ENCODE data around the gene PGR. TPM values are rescaled to one million over a fixed set of nuclear protein-coding genes. Genes with fewer than 3 reads are reported as not detected.

Gene PGR
- total RNA-seq, 2 donors from 2014 or later, result 22.4 to 25.2 TPM

DNA sequence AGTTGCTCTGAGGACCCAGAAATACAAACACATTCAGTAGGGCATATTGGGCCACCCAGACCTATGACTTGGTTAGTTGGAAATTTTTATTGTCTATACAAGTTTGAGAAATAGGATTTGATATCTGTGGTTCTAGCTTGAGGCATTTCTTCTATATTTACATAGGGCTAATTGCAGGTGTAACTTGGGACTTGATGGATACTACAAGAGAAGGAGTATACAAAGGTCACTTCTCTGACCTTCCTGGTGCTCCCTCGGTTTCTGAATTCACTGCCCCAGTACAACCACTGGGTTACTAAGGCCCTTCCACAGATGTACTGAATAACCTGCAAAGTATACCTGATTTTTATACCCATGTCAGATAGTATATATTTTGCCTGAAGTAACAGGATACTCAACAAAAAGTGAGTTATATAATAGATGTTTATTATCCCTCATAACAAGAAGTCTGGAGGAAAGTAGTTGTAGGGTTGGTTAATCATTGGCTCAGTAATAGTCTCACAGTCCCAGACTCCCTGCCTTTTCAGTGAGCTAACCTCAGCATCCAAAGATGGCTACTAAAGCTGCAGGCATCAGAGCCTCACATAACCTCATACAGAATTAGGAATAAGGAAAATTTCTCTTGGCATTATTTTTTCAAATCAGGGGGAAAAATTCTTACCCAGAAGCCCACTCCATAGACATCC, 8.8 kb upstream of the PGR start:
- no peak overlapping the region for H3K4me3 ChIP-seq
- TF ChIP-seq, protein P1, sequence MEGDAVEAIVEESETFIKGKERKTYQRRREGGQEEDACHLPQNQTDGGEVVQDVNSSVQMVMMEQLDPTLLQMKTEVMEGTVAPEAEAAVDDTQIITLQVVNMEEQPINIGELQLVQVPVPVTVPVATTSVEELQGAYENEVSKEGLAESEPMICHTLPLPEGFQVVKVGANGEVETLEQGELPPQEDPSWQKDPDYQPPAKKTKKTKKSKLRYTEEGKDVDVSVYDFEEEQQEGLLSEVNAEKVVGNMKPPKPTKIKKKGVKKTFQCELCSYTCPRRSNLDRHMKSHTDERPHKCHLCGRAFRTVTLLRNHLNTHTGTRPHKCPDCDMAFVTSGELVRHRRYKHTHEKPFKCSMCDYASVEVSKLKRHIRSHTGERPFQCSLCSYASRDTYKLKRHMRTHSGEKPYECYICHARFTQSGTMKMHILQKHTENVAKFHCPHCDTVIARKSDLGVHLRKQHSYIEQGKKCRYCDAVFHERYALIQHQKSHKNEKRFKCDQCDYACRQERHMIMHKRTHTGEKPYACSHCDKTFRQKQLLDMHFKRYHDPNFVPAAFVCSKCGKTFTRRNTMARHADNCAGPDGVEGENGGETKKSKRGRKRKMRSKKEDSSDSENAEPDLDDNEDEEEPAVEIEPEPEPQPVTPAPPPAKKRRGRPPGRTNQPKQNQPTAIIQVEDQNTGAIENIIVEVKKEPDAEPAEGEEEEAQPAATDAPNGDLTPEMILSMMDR (IDR thresholded peaks at IDR 0.05), result no peak
- no peaks in the 10 kb centered on the region for H3K4me1 ChIP-seq (ENCODE audit: control insufficient read depth in 1 of 2, low read depth in 2 of 2)
- H3K27ac ChIP-seq, result no peak overlapping the region
- DNase-seq (ENCODE audit: low spot score) (no peak), ATAC-seq (ENCODE audit: insufficient number of reproducible peaks, low FRiP score, low read depth) (no peak)
- H3K36me3 ChIP-seq, result no peaks in the 10 kb centered on the region
- H3K27me3 ChIP-seq (replicated peaks; ENCODE audit: insufficient read depth), result no peaks in the 10 kb centered on the region
- no peaks in the 10 kb centered on the region for H3K9me3 ChIP-seq

DNA sequence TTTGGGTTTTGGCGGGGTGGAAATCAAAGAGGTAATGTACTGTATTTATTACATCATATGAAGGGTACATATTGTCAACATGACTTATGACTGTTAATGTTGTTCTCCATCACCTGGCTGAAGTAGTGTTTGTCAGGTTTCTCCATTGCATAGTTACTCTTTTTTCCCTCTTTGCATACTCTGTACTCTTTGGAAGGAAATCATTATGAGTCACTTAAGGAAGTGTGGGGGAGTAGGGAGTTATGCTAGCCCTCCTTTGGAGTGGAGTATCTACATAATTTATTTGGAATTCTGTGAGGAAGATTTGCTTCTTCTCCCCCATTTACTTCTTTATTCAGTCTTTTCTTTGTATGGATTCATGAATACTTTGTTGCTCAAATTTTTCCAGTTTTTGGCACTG, 3.6 kb upstream of the PGR start:
- peaks cover 0 to 4% of the 10 kb centered on the region in 2 donors for H3K4me1 ChIP-seq (ENCODE audit: control insufficient read depth in 1 of 2, low read depth in 2 of 2)
- H3K4me3 ChIP-seq, result no peak overlapping the region
- TF ChIP-seq, protein P1 (IDR thresholded peaks at IDR 0.05), result no peak
- ATAC-seq (ENCODE audit: insufficient number of reproducible peaks, low FRiP score, low read depth), result no peak
- H3K36me3 ChIP-seq, result no peaks in the 10 kb centered on the region
- no peaks in the 10 kb centered on the region for H3K27me3 ChIP-seq (replicated peaks; ENCODE audit: insufficient read depth)
- H3K9me3 ChIP-seq, result no peaks in the 10 kb centered on the region
- no peak for DNase-seq (ENCODE audit: low spot score)
- no peak overlapping the region for H3K27ac ChIP-seq

DNA sequence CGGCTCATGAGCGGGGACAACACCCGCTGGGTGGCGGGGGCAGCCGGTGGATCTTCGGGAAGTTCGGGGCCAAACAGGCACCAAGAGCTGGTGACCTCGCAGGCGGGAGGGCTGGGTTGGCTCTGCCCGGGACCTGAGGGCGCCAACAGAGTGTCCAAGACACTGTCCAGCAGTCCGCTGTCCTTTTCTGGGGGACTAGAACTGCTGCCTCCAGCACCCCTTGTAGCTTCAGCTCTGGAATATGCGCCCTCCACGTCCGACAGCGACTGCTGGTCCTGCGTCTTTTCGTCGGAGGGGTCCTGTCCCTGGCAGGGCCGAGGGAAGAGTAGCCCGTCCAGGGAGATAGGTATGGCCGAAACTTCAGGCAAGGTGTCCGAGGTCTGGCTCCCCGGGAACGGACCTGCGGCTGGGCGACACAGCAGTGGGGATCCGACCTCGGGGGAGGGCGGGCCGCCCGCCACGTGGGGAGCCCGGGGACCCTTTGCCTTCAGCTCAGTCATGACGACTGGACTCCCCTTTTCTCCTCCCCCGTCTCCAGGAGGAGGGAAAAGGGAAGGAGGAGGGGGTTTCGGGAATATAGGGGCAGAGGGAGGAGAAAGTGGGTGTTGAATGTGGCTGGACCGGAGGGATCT, 926 bp downstream of the PGR start:
- peak overlapping the region; percentile 92 for H3K4me3 ChIP-seq
- no peaks in the 10 kb centered on the region for H3K9me3 ChIP-seq
- ATAC-seq (ENCODE audit: insufficient number of reproducible peaks, low FRiP score, low read depth) (no peak), DNase-seq (ENCODE audit: low spot score) (no peak)
- H3K36me3 ChIP-seq, result no peaks in the 10 kb centered on the region
- H3K27me3 ChIP-seq (replicated peaks; ENCODE audit: insufficient read depth), result no peaks in the 10 kb centered on the region
- peaks cover 9 to 19% of the 10 kb centered on the region in 2 donors for H3K4me1 ChIP-seq (ENCODE audit: control insufficient read depth in 1 of 2, low read depth in 2 of 2)
- TF ChIP-seq, protein P1 (IDR thresholded peaks at IDR 0.05), result no peak
- H3K27ac ChIP-seq, result peak overlapping the region; percentile 88 to 93

DNA sequence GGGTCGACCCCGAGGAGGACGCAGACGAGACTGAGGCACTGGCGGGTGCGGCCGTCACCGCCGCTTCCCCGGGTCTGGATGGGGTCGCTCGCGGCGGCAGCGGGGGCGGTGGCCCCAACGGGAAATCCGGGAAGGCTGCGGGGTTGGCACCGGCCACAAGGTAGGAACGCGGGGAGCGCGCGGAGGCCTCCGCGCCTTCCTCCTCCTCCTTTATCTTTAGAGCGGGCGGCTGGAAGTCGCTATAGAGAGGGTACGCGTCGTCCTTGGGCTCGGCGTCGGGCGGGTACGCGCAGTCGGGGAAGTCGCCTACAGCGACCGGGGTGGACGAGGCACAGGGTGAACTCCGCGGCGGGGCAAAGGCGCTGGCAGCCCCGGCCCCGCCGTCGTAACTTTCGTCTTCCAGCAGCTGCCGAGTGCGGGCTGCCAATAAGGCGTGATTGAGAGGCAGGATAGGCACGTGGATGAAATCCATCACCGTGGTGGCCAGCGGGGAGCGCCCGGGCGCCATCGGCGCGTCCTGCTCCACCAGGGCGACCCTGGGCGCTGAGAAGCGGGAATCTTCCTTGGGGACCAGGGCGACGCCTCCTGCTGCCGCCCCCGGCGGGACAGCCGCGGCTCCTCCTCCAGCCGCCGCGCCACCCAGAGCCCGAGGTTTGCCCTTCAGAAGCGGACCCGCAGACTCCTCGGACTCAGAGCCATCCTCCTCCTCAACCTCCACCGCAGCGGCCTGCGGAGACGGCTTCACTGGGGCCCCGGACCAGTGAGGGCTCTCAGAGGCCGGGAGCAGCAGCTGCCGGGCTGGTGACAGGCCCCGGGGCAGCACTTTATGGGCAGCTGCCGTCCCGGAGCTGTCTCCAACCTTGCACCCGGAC, 1.7 kb downstream of the PGR start:
- H3K9me3 ChIP-seq, result no peaks in the 10 kb centered on the region

More for the DNA sequence above, 1.7 kb downstream of the PGR start:
- TF ChIP-seq, protein P1 (IDR thresholded peaks at IDR 0.05), result no peak
- H3K4me1 ChIP-seq (ENCODE audit: control insufficient read depth in 1 of 2, low read depth in 2 of 2), result peaks cover 10 to 21% of the 10 kb centered on the region in 2 donors
- no peak for DNase-seq (ENCODE audit: low spot score)
- ATAC-seq (ENCODE audit: insufficient number of reproducible peaks, low FRiP score, low read depth), result peak; percentile 33
- peak overlapping the region; percentile 88 to 93 for H3K27ac ChIP-seq
- no peaks in the 10 kb centered on the region for H3K27me3 ChIP-seq (replicated peaks; ENCODE audit: insufficient read depth)
- H3K36me3 ChIP-seq, result no peaks in the 10 kb centered on the region
- peak overlapping the region; percentile 92 for H3K4me3 ChIP-seq

All from thoracic aorta (tissue), 2 donors.